Natural killer cell (primary cell): ENCODE measurements around the gene INSRR. TPM values are rescaled to one million over a fixed set of nuclear protein-coding genes. Genes with fewer than 3 reads are reported as not detected.

Experiments
- ATAC-seq, 3 donors: fragments of 150-1000 bp in 2 of 3; fragments of 200-7000 bp in 1 of 3; cut with Tn5 transposase; 1 replicate in 1 of 3; 2 replicates in 2 of 3; pipeline ENCODE4 v1.10.0; 2021; ENCODE audit warnings: mild to moderate bottlenecking in 2 of 3, moderate library complexity in 2 of 3
- DNase-seq, 2 donors: peaks; one replicate each; pipeline versions ENCODE4 v3.0.0 to v3.0.0-alpha.2; 2013 to 2021; ENCODE audit warnings: mixed read lengths in 1 of 2
- H3K27ac ChIP-seq: one replicate; pipeline ENCODE4 v1.5.1; 2013; ENCODE audit warnings: mild to moderate bottlenecking, low read length
- H3K27me3 ChIP-seq: one replicate; pipeline ENCODE4 v1.6.1; 2013; ENCODE audit warnings: low read length; ENCODE audit not compliant: control insufficient read depth, insufficient read depth
- H3K36me3 ChIP-seq: one replicate; pipeline ENCODE4 v1.6.1; 2013; ENCODE audit warnings: low read length; ENCODE audit not compliant: control insufficient read depth, insufficient read depth
- H3K4me1 ChIP-seq: one replicate; pipeline ENCODE4 v1.6.1; 2013; ENCODE audit warnings: low read length; ENCODE audit not compliant: control insufficient read depth, insufficient read depth
- H3K4me3 ChIP-seq: one replicate; pipeline ENCODE4 v1.5.1; 2013; ENCODE audit warnings: low read length
- H3K9me3 ChIP-seq: one replicate; pipeline ENCODE4 v1.6.1; 2013; ENCODE audit warnings: low read length; ENCODE audit not compliant: control insufficient read depth, insufficient read depth
- H3K27ac Mint-ChIP-seq, 2 donors: one replicate each; pipeline ENCODE4 v1.8.0; 2022; ENCODE audit warnings: mild to moderate bottlenecking in 2 of 2, mixed read lengths in 2 of 2, moderate library complexity in 1 of 2
- H3K27me3 Mint-ChIP-seq, 2 donors: one replicate each; pipeline ENCODE4 v1.8.0; 2022; ENCODE audit warnings: low read depth in 2 of 2, mixed read lengths in 2 of 2
- H3K36me3 Mint-ChIP-seq: one replicate; pipeline ENCODE4 v1.8.0; 2022; ENCODE audit warnings: mixed read lengths
- H3K4me1 Mint-ChIP-seq, 2 donors: one replicate each; pipeline ENCODE4 v1.8.0; 2022; ENCODE audit warnings: mixed read lengths in 2 of 2
- H3K4me3 Mint-ChIP-seq: one replicate; pipeline ENCODE4 v1.8.0; 2022; ENCODE audit warnings: mild to moderate bottlenecking, moderate library complexity, mixed read lengths
- H3K9me3 Mint-ChIP-seq, 2 donors: one replicate each; pipeline ENCODE4 v1.8.0; 2022; ENCODE audit warnings: mixed read lengths in 2 of 2
- CTCF ChIP-seq: fragments of 200-600 bp; IDR thresholded peaks from one replicate; pipeline ENCODE4 v1.8.0; 2022; ENCODE audit warnings: antibody characterized with exemption
- WGBS: methylation state at CpG from one replicate; pipeline ENCODE4 v1.1.7; 2013; ENCODE audit warnings: missing lambda C conversion rate; ENCODE audit not compliant: insufficient coverage; 5-methylcytosine and 5-hydroxymethylcytosine counted together
- intact Hi-C: fragments of 100-400 bp; cut with micrococcal nuclease; formaldehyde crosslinking; loops from one replicate; pipeline ENCODE4 v1.14.2; 2022
- total RNA-seq, 4 donors: library from RNA; stranded (reverse); fragments of 120-200 nt in 1 of 4; gene quantifications; one replicate each; pipeline versions ENCODE4 v1.2.3 to v1.2.4, GENCODE V29; 2013 to 2022

INSRR gene
- total RNA-seq, 3 donors from 2014 or later (not counting 1 experiment from before 2014, with no cell fraction given) = 0.10 to 0.18 (median 0.14) TPM

GRCh38 chr1:156805766-156806511 is 53.0 kb downstream of the INSRR start:
- DNase-seq (no peak), ATAC-seq (no peak)
- Histone ChIP-seq H3K9me3 (no peaks in the 10 kb centered on the region), H3K4me1 (peaks cover 54% of the 10 kb centered on the region), H3K27me3 (no peaks in the 10 kb centered on the region), H3K27ac (peak overlapping the region; percentile 14), H3K4me3 (no peak overlapping the region), H3K36me3 (peaks cover 43% of the 10 kb centered on the region)
- intact Hi-C loops = no loop called here
- Mint-ChIP-seq H3K36me3 (no peaks in the 10 kb centered on the region), H3K4me3 (peak overlapping the region; percentile 55), H3K4me1 (peaks cover 58 to 88% of the 10 kb centered on the region in 2 donors), H3K27me3 (no peaks in the 10 kb centered on the region), H3K9me3 (no peaks in the 10 kb centered on the region), H3K27ac (peak overlapping the region; percentile 94 to 98)
- no peak for TF ChIP-seq CTCF
- WGBS = 95% methylated on average over 3 of the region's 3 CpGs

DNA sequence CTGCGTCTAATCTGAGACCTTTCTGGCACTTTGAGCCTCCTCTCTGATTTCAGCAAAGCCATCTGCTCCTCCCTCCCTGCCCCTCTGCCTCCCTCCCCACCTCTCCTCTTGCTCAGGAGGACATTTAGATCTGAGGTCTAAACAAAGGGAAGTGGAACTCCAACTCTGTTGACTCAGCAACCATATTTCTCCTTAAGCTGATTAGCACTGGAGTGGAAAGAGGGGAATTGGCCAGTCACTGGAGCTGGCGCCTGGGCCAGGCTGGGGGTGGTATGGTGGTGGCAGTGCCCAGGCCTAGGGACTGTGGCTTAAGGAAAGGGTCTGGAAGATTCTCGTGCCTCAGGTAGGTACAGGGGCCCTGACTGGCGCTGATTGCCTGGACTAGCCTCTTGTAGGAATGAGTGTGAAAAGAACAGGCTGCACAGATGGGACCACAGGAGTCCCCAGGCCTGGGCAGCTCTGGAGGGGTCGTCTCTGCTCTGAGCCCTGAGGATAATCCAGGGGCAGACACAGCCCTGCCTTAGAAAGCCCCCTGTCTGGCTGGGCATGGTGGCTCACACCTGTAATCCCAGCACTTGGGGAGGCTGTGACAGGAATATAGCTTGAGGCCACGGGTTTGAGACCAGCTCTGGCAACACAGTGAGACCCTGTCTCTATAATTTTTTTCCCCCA is 54.2 kb downstream of the INSRR start:
- Mint-ChIP-seq H3K27me3 (no peaks in the 10 kb centered on the region), H3K27ac (peak overlapping the region; percentile 68 to 94), H3K4me1 (peaks cover 58 to 78% of the 10 kb centered on the region in 2 donors), H3K36me3 (no peaks in the 10 kb centered on the region), H3K4me3 (peak overlapping the region; percentile 6), H3K9me3 (no peaks in the 10 kb centered on the region)
- intact Hi-C loops = no loop called here
- DNase-seq (no peak), ATAC-seq (peak in 1 of 3 donors; percentile 3)
- Histone ChIP-seq H3K27me3 (no peaks in the 10 kb centered on the region), H3K27ac (no peak overlapping the region), H3K36me3 (peaks cover 46% of the 10 kb centered on the region), H3K4me1 (peaks cover 48% of the 10 kb centered on the region), H3K4me3 (no peak overlapping the region), H3K9me3 (no peaks in the 10 kb centered on the region)
- 54% methylated on average over 6 of the region's 6 CpGs for WGBS
- TF ChIP-seq CTCF = no peak

DNA sequence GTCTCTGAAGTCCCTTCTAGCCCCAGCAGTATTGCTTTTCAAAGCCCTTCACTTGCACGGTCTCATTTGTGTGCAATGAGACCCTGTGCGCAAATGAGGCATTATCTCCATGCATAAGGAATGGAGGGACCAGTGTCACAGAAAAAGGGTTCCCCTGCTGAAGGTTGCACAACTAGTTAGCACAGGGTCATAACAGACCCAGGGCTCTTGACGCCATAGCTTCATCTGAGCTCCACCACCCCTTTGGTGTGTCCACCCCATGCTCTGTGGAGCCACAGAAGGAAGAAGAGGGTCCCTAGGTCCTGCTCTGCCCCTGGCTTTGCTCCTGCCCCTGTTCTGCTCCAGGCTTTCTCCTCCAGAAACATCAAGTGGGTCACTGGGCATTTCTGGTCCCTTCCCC is 54.9 kb downstream of the INSRR start:
- no peak overlapping the region for H3K4me3 ChIP-seq
- Mint-ChIP-seq H3K27me3 (no peaks in the 10 kb centered on the region), H3K9me3 (no peaks in the 10 kb centered on the region), H3K4me1 (peaks cover 57 to 72% of the 10 kb centered on the region in 2 donors), H3K27ac (peak overlapping the region; percentile 68 to 94), H3K36me3 (no peaks in the 10 kb centered on the region), H3K4me3 (peak overlapping the region; percentile 6)
- no peaks in the 10 kb centered on the region for H3K9me3 ChIP-seq
- ATAC-seq (peak in 1 of 3 donors; percentile 4), DNase-seq (no peak)
- no peak for TF ChIP-seq CTCF
- no peak overlapping the region for H3K27ac ChIP-seq
- intact Hi-C loops = no loop called here
- no peaks in the 10 kb centered on the region for H3K27me3 ChIP-seq
- peaks cover 46% of the 10 kb centered on the region for H3K36me3 ChIP-seq
- peaks cover 41% of the 10 kb centered on the region for H3K4me1 ChIP-seq
- WGBS = 78% methylated on average over 3 of the region's 3 CpGs
